ENCODE measurements around the gene HSF2.

HSF2 gene

GRCh38 chr6:122399348-122400120 lies at the start of gene HSF2:
Gene HSF2, plus strand, starts transcription at chr6:122399652. Its CDS starts 86 bp downstream, at chr6:122399738.
- peak; percentile 80 to 94 for DNase-seq (ENCODE audit: low read depth in 1 of 2, low spot score in 1 of 2)

- DNase-seq (ENCODE audit: low read depth in 1 of 2, low spot score in 1 of 2) = no peak
Observed at GRCh38 chr6:122352981-122353664, 46.3 kb upstream of the HSF2 start.

GRCh38 chr6:122360809-122361208 lies 38.6 kb upstream of the HSF2 start:
- DNase-seq (ENCODE audit: low read depth in 1 of 2, low spot score in 1 of 2) = no peak

GRCh38 chr6:122361314-122361979 lies 38.0 kb upstream of the HSF2 start:
- DNase-seq (ENCODE audit: low read depth in 1 of 2, low spot score in 1 of 2) = no peak

GRCh38 chr6:122363769-122364483 lies 35.5 kb upstream of the HSF2 start:
- DNase-seq (ENCODE audit: low read depth in 1 of 2, low spot score in 1 of 2) = no peak

- DNase-seq (ENCODE audit: low read depth in 1 of 2, low spot score in 1 of 2) = no peak
Observed at GRCh38 chr6:122365775-122366403, 33.6 kb upstream of the HSF2 start.

- no peak for DNase-seq (ENCODE audit: low read depth in 1 of 2, low spot score in 1 of 2)
Observed at GRCh38 chr6:122367171-122367570, 32.3 kb upstream of the HSF2 start.

GRCh38 chr6:122369536-122369935 lies 29.9 kb upstream of the HSF2 start:
- no peak for DNase-seq (ENCODE audit: low read depth in 1 of 2, low spot score in 1 of 2)

GRCh38 chr6:122372647-122373046 lies 26.8 kb upstream of the HSF2 start:
- DNase-seq (ENCODE audit: low read depth in 1 of 2, low spot score in 1 of 2) = no peak

- no peak for DNase-seq (ENCODE audit: low read depth in 1 of 2, low spot score in 1 of 2)
Observed at GRCh38 chr6:122374307-122374706, 25.1 kb upstream of the HSF2 start.

- DNase-seq (ENCODE audit: low read depth in 1 of 2, low spot score in 1 of 2) = no peak
Observed at GRCh38 chr6:122376246-122376645, 23.2 kb upstream of the HSF2 start.

- DNase-seq (ENCODE audit: low read depth in 1 of 2, low spot score in 1 of 2) = peak in 1 of 2 donors; percentile 56
Observed at GRCh38 chr6:122381494-122382265, 17.8 kb upstream of the HSF2 start.

- DNase-seq (ENCODE audit: low read depth in 1 of 2, low spot score in 1 of 2) = no peak
Observed at GRCh38 chr6:122385857-122386612, 13.4 kb upstream of the HSF2 start.

GRCh38 chr6:122388945-122389344 lies 10.5 kb upstream of the HSF2 start:
- no peak for DNase-seq (ENCODE audit: low read depth in 1 of 2, low spot score in 1 of 2)

GRCh38 chr6:122389704-122390372 lies 9.6 kb upstream of the HSF2 start:
- DNase-seq (ENCODE audit: low read depth in 1 of 2, low spot score in 1 of 2) = no peak

GRCh38 chr6:122392564-122393350 lies 6.7 kb upstream of the HSF2 start:
- DNase-seq (ENCODE audit: low read depth in 1 of 2, low spot score in 1 of 2) = no peak

GRCh38 chr6:122393351-122393896 lies 6.0 kb upstream of the HSF2 start:
- no peak for DNase-seq (ENCODE audit: low read depth in 1 of 2, low spot score in 1 of 2)

GRCh38 chr6:122394016-122394415 lies 5.4 kb upstream of the HSF2 start:
- DNase-seq (ENCODE audit: low read depth in 1 of 2, low spot score in 1 of 2) = no peak
